GM12878 (cell line): ENCODE results near the gene CACNA2D3. TPM values are rescaled to one million over a fixed set of nuclear protein-coding genes. Genes with fewer than 3 reads are reported as not detected.

Source experiments
- ATAC-seq: fragments of 200-7000 bp; cut with Tn5 transposase; 3 replicates; pipeline ENCODE4 v1.9.1; 2020; ENCODE audit warnings: mild to moderate bottlenecking, moderate library complexity
- BruUV-seq: library from RNA; stranded (reverse); fragments of 400-500 nt; replicated peaks from 2 replicates; lab custom pipeline; 2021; lab: Mats Ljungman, UMichigan
- CTCF ChIA-PET: fragments of 300-600 bp; sonication (Branson Sonifier 250); formaldehyde crosslinking; extraction: SDS; loops from one replicate; lab custom pipeline; 2021; ENCODE audit warnings: inconsistent platforms; lab: Yijun Ruan, JAX
- POLR2A ChIA-PET: fragments of 350-600 bp; formaldehyde crosslinking; extraction: SDS; loops from one replicate; lab custom pipeline; 2021; ENCODE audit warnings: inconsistent platforms; lab: Charles Lee
- RAD21 ChIA-PET: fragments of 300-600 bp; sonication (Branson Sonifier 250); formaldehyde crosslinking; loops from one replicate; lab custom pipeline; 2023; ENCODE audit warnings: antibody characterized with exemption; ENCODE audit not compliant: unreplicated experiment; lab: Charles Lee
- SMC1A ChIA-PET: fragments of 300-600 bp; sonication (Branson Sonifier 250); formaldehyde crosslinking; loops from one replicate; lab custom pipeline; 2023; ENCODE audit not compliant: unreplicated experiment, uncharacterized antibody; lab: Charles Lee
- DNase-seq: peaks from one replicate; pipeline ENCODE4 v3.0.0-alpha.2; 2011; ENCODE audit warnings: low read depth, low spot score
- FAIRE-seq: peaks from 3 replicates; lab custom pipeline; 2011; peaks lifted over from hg19 to GRCh38; lab: Jason Lieb, UNC
- H2AFZ ChIP-seq: 2 replicates; pipeline ENCODE4 v1.6.0; 2011; ENCODE audit warnings: low read depth, low read length, control low read depth; ENCODE audit not compliant: control insufficient read depth
- H3K27ac ChIP-seq: 2 replicates; pipeline ENCODE4 v1.5.1; 2011; ENCODE audit warnings: control low read depth; ENCODE audit not compliant: control insufficient read depth, insufficient read depth
- H3K27me3 ChIP-seq, 2 experiments: replicated peaks in 1 of 2; 2 replicates each; pipeline versions ENCODE4 v1.6.0 to v1.6.1; 2011; ENCODE audit warnings: low read length in 1 of 2; ENCODE audit not compliant: control insufficient read depth in 2 of 2, insufficient read depth in 2 of 2
- H3K36me3 ChIP-seq, 2 experiments: 2 replicates each; pipeline ENCODE4 v1.5.1; 2011; ENCODE audit warnings: low read length in 1 of 2; ENCODE audit not compliant: control insufficient read depth in 2 of 2, insufficient read depth in 2 of 2
- H3K4me1 ChIP-seq: 2 replicates; pipeline ENCODE4 v1.6.1; 2011; ENCODE audit warnings: mild to moderate bottlenecking, low read length, moderate library complexity, mixed read lengths; ENCODE audit not compliant: control insufficient read depth, insufficient read depth
- H3K4me2 ChIP-seq: 2 replicates; pipeline ENCODE4 v1.6.0; 2011; ENCODE audit warnings: control low read depth; ENCODE audit not compliant: control insufficient read depth, insufficient read depth
- H3K4me3 ChIP-seq: fragments of 200-600 bp; sonication (generic); 2 replicates; pipeline ENCODE4 v1.5.1; 2016
- H3K79me2 ChIP-seq: 2 replicates; pipeline ENCODE4 v1.6.0; 2011; ENCODE audit warnings: low read length; ENCODE audit not compliant: control insufficient read depth, insufficient read depth
- H3K9ac ChIP-seq: 2 replicates; pipeline ENCODE4 v1.8.0; 2011; ENCODE audit warnings: low read length, control low read depth, mixed read lengths; ENCODE audit not compliant: control insufficient read depth, insufficient read depth
- H3K9me3 ChIP-seq: replicated peaks from 3 replicates; pipeline ENCODE4 v1.5.1; 2011; ENCODE audit warnings: mild to moderate bottlenecking, low read length; ENCODE audit not compliant: control insufficient read depth, insufficient read depth
- H4K20me1 ChIP-seq: 2 replicates; pipeline ENCODE4 v1.6.0; 2011; ENCODE audit not compliant: control insufficient read depth, insufficient read depth
- ATF2 ChIP-seq: IDR thresholded peaks from 2 replicates; pipeline ENCODE4 v1.6.1; 2012; ENCODE audit warnings: low read length, inconsistent platforms
- ATF7 ChIP-seq: fragments of 450-650 bp; IDR thresholded peaks from 2 replicates; pipeline ENCODE4 v1.6.1; 2016; ENCODE audit warnings: low read depth, mild to moderate bottlenecking
- ETV6 ChIP-seq, 2 experiments: fragments of 450-650 bp in 1 of 2; IDR thresholded peaks in 1 of 2; conservative IDR thresholded peaks in 1 of 2; 2 replicates each; pipeline ENCODE4 v1.6.1; 2014; ENCODE audit warnings: antibody characterized with exemption in 1 of 2, borderline replicate concordance in 1 of 2, low read depth in 1 of 2, mild to moderate bottlenecking in 1 of 2, moderate library complexity in 1 of 2
- FOXM1 ChIP-seq: IDR thresholded peaks from 2 replicates; pipeline ENCODE4 v1.6.1; 2012; ENCODE audit warnings: low read depth, mild to moderate bottlenecking, inconsistent platforms, low read length, moderate library complexity
- IRF4 ChIP-seq: IDR thresholded peaks from 2 replicates; pipeline ENCODE4 v1.6.1; 2011; ENCODE audit warnings: low read depth, low read length
- JUNB ChIP-seq: IDR thresholded peaks from 2 replicates; pipeline ENCODE4 v1.6.1; 2016; ENCODE audit warnings: antibody characterized with exemption, mild to moderate bottlenecking
- KLF5 ChIP-seq: fragments of 450-650 bp; IDR thresholded peaks from 2 replicates; pipeline ENCODE4 v1.6.1; 2014; ENCODE audit warnings: mild to moderate bottlenecking; ENCODE audit not compliant: partially characterized antibody
- MXI1 ChIP-seq: fragments of 150-350 bp; IDR thresholded peaks from 2 replicates; pipeline ENCODE4 v1.6.1; 2011; ENCODE audit warnings: low read depth, mild to moderate bottlenecking, inconsistent platforms, low read length, improper control_type of control experiment
- PAX8 ChIP-seq: fragments of 450-650 bp; IDR thresholded peaks from 2 replicates; pipeline ENCODE4 v1.6.1; 2017; ENCODE audit warnings: mild to moderate bottlenecking, moderate library complexity
- PML ChIP-seq: IDR thresholded peaks from 2 replicates; pipeline ENCODE4 v1.6.1; 2012; ENCODE audit warnings: low read length, inconsistent platforms
- RELB ChIP-seq: fragments of 450-650 bp; IDR thresholded peaks from 2 replicates; pipeline ENCODE4 v1.6.1; 2017; ENCODE audit warnings: low read depth, mild to moderate bottlenecking, moderate library complexity
- SMAD1 ChIP-seq: fragments of 450-650 bp; IDR thresholded peaks from 2 replicates; pipeline ENCODE4 v1.6.1; 2018; ENCODE audit warnings: mild to moderate bottlenecking, low read depth; ENCODE audit not compliant: partially characterized antibody
- STAT3 ChIP-seq: IDR thresholded peaks from 2 replicates; pipeline ENCODE4 v1.6.1; 2011; ENCODE audit warnings: low read depth, low read length, improper control_type of control experiment
- TCF12 ChIP-seq: IDR thresholded peaks from 2 replicates; pipeline ENCODE4 v1.6.1; 2011; ENCODE audit warnings: low read depth, mild to moderate bottlenecking, low read length
- ZNF217 ChIP-seq: fragments of 450-650 bp; IDR thresholded peaks from 2 replicates; pipeline ENCODE4 v1.6.1; 2017; ENCODE audit warnings: antibody characterized with exemption, mild to moderate bottlenecking
- WGBS: methylation state at CpG from one replicate; pipeline ENCODE4 v1.1.6; 2016; ENCODE audit warnings: low lambda C conversion rate; ENCODE audit not compliant: insufficient replicate concordance, insufficient coverage; ENCODE audit errors: missing lambda C conversion rate; 5-methylcytosine and 5-hydroxymethylcytosine counted together
- in situ Hi-C: fragments of 300-500 bp; cut with MboI; formaldehyde crosslinking; loops from 9 replicates; pipeline ENCODE4 v1.14.3; 2018; ENCODE audit warnings: mixed read lengths
- intact Hi-C: fragments of 100-400 bp; cut with micrococcal nuclease; formaldehyde crosslinking; loops from one replicate; pipeline ENCODE4 v1.14.2; 2022; ENCODE audit not compliant: unreplicated experiment
- polyA plus RNA-seq, 11 experiments: library from polyadenylated mRNA; depleted of rRNA in 4 of 11; unstranded in 6 of 11; stranded (reverse) in 5 of 11; fragments of >200 nt; fragmentation: Nextera tagmentation in 4 of 11; fragmentation: Illumina TruSeq in 1 of 11; extraction: Ambion mirVana in 4 of 11; extraction: Trizol in 1 of 11; gene quantifications; 1 replicate in 1 of 11; 2 replicates in 10 of 11; pipeline versions ENCODE4 v1.2.1 to v1.2.3, GENCODE V29; 2011 to 2016; ENCODE audit warnings: inconsistent platforms in 2 of 11, missing spikeins in 2 of 11, low read depth in 1 of 11
- total RNA-seq, 4 experiments: library from RNA; depleted of rRNA in 3 of 4; stranded (reverse); fragments of >200 nt in 3 of 4; fragmentation: Illumina TruSeq in 1 of 4; extraction: Trizol in 1 of 4; gene quantifications; 2 replicates each; pipeline versions ENCODE4 v1.2.1 to v1.2.3, GENCODE V29; 2013 to 2021

The CACNA2D3 gene
- total and polyA plus RNA-seq, 10 of the 15 experiments (the other 5 are each of a cell fraction or from before 2014, with no cell fraction given): not detected

- no peak for TF ChIP-seq SMAD1
- no peak for TF ChIP-seq ZNF217
- TF ChIP-seq ATF7: no peak
- no peak for TF ChIP-seq PAX8
Measured at GRCh38 chr3:54791501-54792156, 669.3 kb downstream of the CACNA2D3 start (continued).

GRCh38 chr3:54792584-54792983 is 670.2 kb downstream of the CACNA2D3 start:
- no peaks in the 10 kb centered on the region for H3K4me1 ChIP-seq
- no peak overlapping the region for H3K27ac ChIP-seq
- TF ChIP-seq FOXM1 (no peak), PML (no peak), ATF2 (no peak), MXI1 (no peak), IRF4 (no peak), KLF5 (no peak), PAX8 (no peak), STAT3 (no peak), RELB (no peak), JUNB (no peak), TCF12 (no peak), SMAD1 (no peak), ETV6 (conservative IDR thresholded peaks at IDR 0.05 in 1 of 2, IDR thresholded peaks at IDR 0.05 in 1 of 2; ENCODE audit: borderline replicate concordance in 1 of 2, low read depth in 1 of 2) (no peak)
- DNase-seq (no peak), FAIRE-seq (no peak), ATAC-seq (no peak)
- H4K20me1 ChIP-seq: no peaks in the 10 kb centered on the region
- BruUV-seq: no TSS peak
- H3K4me2 ChIP-seq: no peak overlapping the region
- H3K9ac ChIP-seq: no peak overlapping the region
- RAD21 ChIA-PET: no interaction called here
- 22% methylated on average over 4 of the region's 4 CpGs for WGBS
- no peaks in the 10 kb centered on the region for H3K27me3 ChIP-seq
- CTCF ChIA-PET: no interaction called here
- no peaks in the 10 kb centered on the region for H3K9me3 ChIP-seq
- H3K36me3 ChIP-seq: no peaks in the 10 kb centered on the region
- intact Hi-C loops: no loop called here
- SMC1A ChIA-PET: no interaction called here
- POLR2A ChIA-PET: no interaction called here
- H3K79me2 ChIP-seq: no peaks in the 10 kb centered on the region
- H2AFZ ChIP-seq: no peak overlapping the region
- H3K4me3 ChIP-seq: no peak overlapping the region
- in situ Hi-C loops: no loop called here
